ENCODE measurements around the gene SIRT7.

GRCh38 chr17:81928544-81929252, 10.7 kb upstream of the SIRT7 start:
- TF ChIP-seq POLR2A (IDR thresholded peaks at IDR 0.05) (no peak), CTCF (IDR thresholded peaks at IDR 0.05) (no peak)
